ENCODE results near the gene KRT36.

The KRT36 gene

GRCh38 chr17:41521574-41522261 is 32.0 kb upstream of the KRT36 start:
- DNase-seq (ENCODE audit: low read depth in 2 of 2): no peak

- no peak for DNase-seq (ENCODE audit: low read depth in 2 of 2)
Measured at GRCh38 chr17:41520821-41521521, 31.3 kb upstream of the KRT36 start.

- DNase-seq (ENCODE audit: low read depth in 2 of 2): no peak
Measured at GRCh38 chr17:41519501-41520224, 30.0 kb upstream of the KRT36 start.

- DNase-seq (ENCODE audit: low read depth in 2 of 2): no peak
Measured at GRCh38 chr17:41518789-41519449, 29.2 kb upstream of the KRT36 start, which contains the start of gene KRT15. TSS of gene KRT15 (minus strand) at chr17:41518890. CDS start at chr17:41518827, 63 bp downstream.

GRCh38 chr17:41518031-41518430 is 28.3 kb upstream of the KRT36 start:
- no peak for DNase-seq (ENCODE audit: low read depth in 2 of 2)

- DNase-seq (ENCODE audit: low read depth in 2 of 2): no peak
Measured at GRCh38 chr17:41516830-41517283, 27.1 kb upstream of the KRT36 start.

GRCh38 chr17:41516147-41516829 is 26.6 kb upstream of the KRT36 start:
- no peak for DNase-seq (ENCODE audit: low read depth in 2 of 2)

GRCh38 chr17:41513168-41513547 is 23.4 kb upstream of the KRT36 start:
- DNase-seq (ENCODE audit: low read depth in 2 of 2): no peak

- DNase-seq (ENCODE audit: low read depth in 2 of 2): no peak
Measured at GRCh38 chr17:41512546-41513167, 22.9 kb upstream of the KRT36 start.

GRCh38 chr17:41511716-41512115 is 22.0 kb upstream of the KRT36 start:
- no peak for DNase-seq (ENCODE audit: low read depth in 2 of 2)

GRCh38 chr17:41511116-41511515 is 21.4 kb upstream of the KRT36 start:
- no peak for DNase-seq (ENCODE audit: low read depth in 2 of 2)

- DNase-seq (ENCODE audit: low read depth in 2 of 2): no peak
Measured at GRCh38 chr17:41510251-41511065, 20.7 kb upstream of the KRT36 start.

- no peak for DNase-seq (ENCODE audit: low read depth in 2 of 2)
Measured at GRCh38 chr17:41507315-41507880, 17.7 kb upstream of the KRT36 start.

GRCh38 chr17:41505809-41506767 is 16.4 kb upstream of the KRT36 start:
- DNase-seq (ENCODE audit: low read depth in 2 of 2): no peak

- no peak for DNase-seq (ENCODE audit: low read depth in 2 of 2)
Measured at GRCh38 chr17:41505007-41505808, 15.5 kb upstream of the KRT36 start, which contains the start of gene KRT13. TSS of gene KRT13 (minus strand) at chr17:41505612. CDS start at chr17:41505550, 62 bp downstream.

- DNase-seq (ENCODE audit: low read depth in 2 of 2): no peak
Measured at GRCh38 chr17:41504246-41504977, 14.7 kb upstream of the KRT36 start.

- no peak for DNase-seq (ENCODE audit: low read depth in 2 of 2)
Measured at GRCh38 chr17:41503202-41503601, 13.5 kb upstream of the KRT36 start.
